HepG2 (cell line): ENCODE results near the gene TLR9. TPM values are rescaled to one million over a fixed set of nuclear protein-coding genes. Genes with fewer than 3 reads are reported as not detected.
A peak's percentile ranks its signal among the peaks of the same experiment; 100 is the strongest.

Source experiments
- ATAC-seq: fragments of 200-7000 bp; cut with Tn5 transposase; 3 replicates; pipeline ENCODE4 v1.9.1; 2020; ENCODE audit warnings: mild to moderate bottlenecking, moderate library complexity
- BruUV-seq: library from RNA; stranded (reverse); fragments of 400-500 nt; replicated peaks from 2 replicates; lab custom pipeline; 2021; lab: Mats Ljungman, UMichigan
- CTCF ChIA-PET: fragments of 300-600 bp; formaldehyde crosslinking; extraction: SDS; loops from one replicate; lab custom pipeline; 2021; ENCODE audit warnings: low total read pairs, inconsistent platforms, low intra/inter-chr PET ratio; lab: Yijun Ruan, JAX
- POLR2A ChIA-PET: fragments of 350-600 bp; sonication (Branson Sonifier 250); formaldehyde crosslinking; loops from one replicate; lab custom pipeline; 2020; ENCODE audit warnings: antibody characterized with exemption, inconsistent platforms; lab: Yijun Ruan, JAX
- DNase-seq: peaks from one replicate; pipeline ENCODE4 v3.0.0-alpha.2; 2015; ENCODE audit warnings: low spot score
- FAIRE-seq: peaks from 3 replicates; lab custom pipeline; 2011; peaks lifted over from hg19 to GRCh38; lab: Jason Lieb, UNC
- H2AFZ ChIP-seq: one replicate; pipeline ENCODE4 v1.6.1; 2011; ENCODE audit warnings: low read length, inconsistent platforms
- H3K27ac ChIP-seq: fragments of 300-600 bp; 3 replicates; pipeline ENCODE4 v1.8.0; 2011; ENCODE audit warnings: mixed run types, mild to moderate bottlenecking, mixed read lengths, low read length, inconsistent platforms; ENCODE audit not compliant: insufficient read depth; ENCODE audit errors: extremely low read length
- H3K27me3 ChIP-seq, 2 experiments: fragments of 200-600 bp in 1 of 2; 2 replicates in 1 of 2; 3 replicates in 1 of 2; pipeline versions ENCODE4 v1.6.0 to v1.8.0; 2011; ENCODE audit warnings: low read length in 2 of 2, mild to moderate bottlenecking in 2 of 2, moderate library complexity in 2 of 2, inconsistent platforms in 1 of 2; ENCODE audit not compliant: insufficient read depth in 2 of 2, control insufficient read depth in 1 of 2
- H3K36me3 ChIP-seq, 2 experiments: fragments of 200-600 bp in 1 of 2; replicated peaks in 1 of 2; 2 replicates in 1 of 2; 3 replicates in 1 of 2; pipeline versions ENCODE4 v1.5.1 to v1.8.0; 2011; ENCODE audit warnings: low read length in 2 of 2, inconsistent platforms in 1 of 2; ENCODE audit not compliant: insufficient read depth in 2 of 2, control insufficient read depth in 1 of 2
- H3K4me1 ChIP-seq: 2 replicates; pipeline ENCODE4 v1.5.1; 2012; ENCODE audit warnings: low read length, inconsistent platforms; ENCODE audit not compliant: insufficient read depth
- H3K4me2 ChIP-seq: 2 replicates; pipeline ENCODE4 v1.6.0; 2011; ENCODE audit warnings: low read depth, low read length, inconsistent platforms
- H3K4me3 ChIP-seq, 3 experiments: fragments of 200-600 bp in 1 of 3; sonication (generic), shearing (Covaris generic) in 1 of 3; replicated peaks in 1 of 3; 2 replicates each; pipeline ENCODE4 v1.5.1; 2011 to 2016; ENCODE audit warnings: low read length in 3 of 3, inconsistent platforms in 2 of 3, low read depth in 2 of 3, mild to moderate bottlenecking in 2 of 3, control low read depth in 1 of 3, mixed read lengths in 1 of 3; ENCODE audit not compliant: insufficient read depth in 1 of 3
- H3K79me2 ChIP-seq: one replicate; pipeline ENCODE4 v1.6.1; 2011; ENCODE audit warnings: low read length, inconsistent platforms; ENCODE audit not compliant: insufficient read depth
- H3K9ac ChIP-seq: 2 replicates; pipeline ENCODE4 v1.6.0; 2011; ENCODE audit warnings: mild to moderate bottlenecking, low read depth, low read length, inconsistent platforms; ENCODE audit not compliant: insufficient read depth
- H3K9me3 ChIP-seq: 2 replicates; pipeline ENCODE4 v1.5.1; 2012; ENCODE audit warnings: mild to moderate bottlenecking, low read length
- H4K20me1 ChIP-seq: 2 replicates; pipeline ENCODE4 v1.6.0; 2011; ENCODE audit warnings: inconsistent platforms, mild to moderate bottlenecking, low read length, moderate library complexity; ENCODE audit not compliant: insufficient read depth
- RBFOX2 ChIP-seq: fragments of 200-400 bp; formaldehyde crosslinking; IDR thresholded peaks from 2 replicates; pipeline ENCODE4 v1.6.1; 2017; ENCODE audit warnings: low read depth, mild to moderate bottlenecking, low read length
- STAG1 ChIP-seq: sonication (generic); formaldehyde crosslinking; IDR thresholded peaks from 2 replicates; pipeline ENCODE4 v1.4.0; 2020; ENCODE audit warnings: missing genetic modification reagents
- TARDBP ChIP-seq: sonication (generic); formaldehyde crosslinking; IDR thresholded peaks from 2 replicates; pipeline ENCODE4 v1.8.0; 2022; ENCODE audit warnings: mild to moderate bottlenecking, missing genetic modification reagents
- ZBTB38 ChIP-seq: sonication (generic); formaldehyde crosslinking; IDR thresholded peaks from 2 replicates; pipeline ENCODE4 v1.5.1; 2020; ENCODE audit warnings: mild to moderate bottlenecking, missing genetic modification reagents
- WGBS: methylation state at CpG from one replicate; pipeline ENCODE4 v1.1.6; 2017; ENCODE audit warnings: low lambda C conversion rate; 5-methylcytosine and 5-hydroxymethylcytosine counted together
- in situ Hi-C: cut with HindIII; loops from 2 replicates; pipeline ENCODE4 v1.10.0; 2017; ENCODE audit warnings: low pct_unique_long_range_greater_than_20kb; ENCODE audit not compliant: extremely low pct_ligation_motif_present
- intact Hi-C: fragments of 100-400 bp; cut with micrococcal nuclease; formaldehyde crosslinking; loops from one replicate; pipeline ENCODE4 v1.10.0; 2022; ENCODE audit not compliant: unreplicated experiment
- polyA plus RNA-seq, 8 experiments: library from polyadenylated mRNA; depleted of rRNA in 3 of 8; stranded (reverse) in 7 of 8; unstranded in 1 of 8; fragments of >200 nt; fragmentation: Illumina TruSeq in 4 of 8; extraction: Trizol in 4 of 8; gene quantifications; 2 replicates each; pipeline versions ENCODE4 v1.2.1 to v1.2.3, GENCODE V29; 2011 to 2016; ENCODE audit warnings: low read depth in 4 of 8, missing spikeins in 1 of 8, mixed read lengths in 1 of 8; ENCODE audit not compliant: insufficient read depth in 1 of 8
- total RNA-seq, 5 experiments: library from RNA; depleted of rRNA; stranded (reverse); fragments of >200 nt; fragmentation: Illumina TruSeq; extraction: Trizol; gene quantifications; 2 replicates each; pipeline ENCODE4 v1.2.3, GENCODE V29; 2016; ENCODE audit warnings: low read depth in 1 of 5
- TF ChIP-seq, protein P1 (sequence below): sonication (generic); formaldehyde crosslinking; IDR thresholded peaks from 2 replicates; pipeline ENCODE4 v1.5.0; 2020; ENCODE audit warnings: mild to moderate bottlenecking, missing genetic modification reagents, moderate library complexity

The TLR9 gene
- total and polyA plus RNA-seq, 2 of the 13 experiments (the other 11 are each of a cell fraction or from before 2014, with no cell fraction given): not detected

DNA sequence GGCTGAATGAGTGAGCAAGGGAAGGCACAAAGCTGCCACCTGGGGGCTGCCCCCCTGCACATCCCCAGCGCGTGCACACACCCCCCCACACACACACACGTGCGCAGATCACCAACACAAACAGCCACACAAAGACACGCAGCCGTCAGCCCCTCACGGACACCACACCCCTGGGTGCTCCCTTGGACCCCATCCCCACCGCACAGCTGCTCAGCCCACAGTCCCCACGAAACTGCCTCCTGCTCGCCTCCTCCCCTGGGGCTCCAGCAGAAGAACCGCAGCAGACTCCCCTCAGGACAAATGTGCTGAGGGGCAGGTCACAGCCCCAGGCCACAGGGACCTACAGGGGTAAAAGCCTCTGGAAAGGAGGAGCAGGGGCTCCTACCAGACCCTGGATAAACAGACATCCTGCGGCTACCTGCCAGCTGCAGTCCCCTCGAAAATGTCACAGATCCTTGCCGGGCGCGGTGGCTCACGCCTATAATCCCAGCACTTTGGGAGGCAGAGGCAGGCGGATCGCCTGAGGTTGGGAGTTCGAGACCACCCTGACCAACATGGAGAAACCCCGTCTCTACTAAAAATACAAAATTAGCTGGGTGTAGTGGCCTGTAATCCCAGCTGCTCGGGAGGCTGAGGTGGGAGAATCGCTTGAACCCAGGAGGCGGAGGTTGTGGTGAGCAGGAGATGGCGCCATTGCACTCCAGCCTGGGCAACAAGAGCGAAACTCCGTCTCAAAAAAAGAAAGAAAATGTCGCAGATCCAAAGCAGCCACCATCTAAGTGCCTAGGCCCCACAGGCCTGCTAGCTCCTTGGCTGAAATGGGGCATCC lies 7.0 kb upstream of the TLR9 start:
- no peak for ATAC-seq

More for the DNA sequence above, 7.0 kb upstream of the TLR9 start:
- Histone ChIP-seq H4K20me1 (peaks cover 25% of the 10 kb centered on the region), H3K9ac (no peak overlapping the region), H2AFZ (no peak overlapping the region), H3K4me3 (no peak overlapping the region), H3K4me2 (no peak overlapping the region), H3K27ac (no peak overlapping the region), H3K79me2 (peaks cover 19% of the 10 kb centered on the region), H3K4me1 (peaks cover 22% of the 10 kb centered on the region), H3K27me3 (no peaks in the 10 kb centered on the region), H3K36me3 (peaks cover 21 to 49% of the 10 kb centered on the region in 2 experiments), H3K9me3 (no peaks in the 10 kb centered on the region)
- no peak for FAIRE-seq
- 97% methylated on average over 7 of the region's 28 CpGs for WGBS
- no peak for DNase-seq
- ChIA-PET POLR2A (interaction anchor here (2.2 kb wide), 1 partner anchor 57 kb away, joined by 7 read pairs; no protein-coding TSS in a partner anchor), CTCF (interaction anchor here (1.1 kb wide), 1 partner anchor 33 kb away, joined by 3 read pairs; no protein-coding TSS in a partner anchor)
- intact Hi-C loops (no loop called here), in situ Hi-C loops (no loop called here)
- BruUV-seq: no TSS peak
- peak; percentile 84 for TF ChIP-seq ZBTB38 (CRISPR knock-in tag)
- TF ChIP-seq, protein P1, sequence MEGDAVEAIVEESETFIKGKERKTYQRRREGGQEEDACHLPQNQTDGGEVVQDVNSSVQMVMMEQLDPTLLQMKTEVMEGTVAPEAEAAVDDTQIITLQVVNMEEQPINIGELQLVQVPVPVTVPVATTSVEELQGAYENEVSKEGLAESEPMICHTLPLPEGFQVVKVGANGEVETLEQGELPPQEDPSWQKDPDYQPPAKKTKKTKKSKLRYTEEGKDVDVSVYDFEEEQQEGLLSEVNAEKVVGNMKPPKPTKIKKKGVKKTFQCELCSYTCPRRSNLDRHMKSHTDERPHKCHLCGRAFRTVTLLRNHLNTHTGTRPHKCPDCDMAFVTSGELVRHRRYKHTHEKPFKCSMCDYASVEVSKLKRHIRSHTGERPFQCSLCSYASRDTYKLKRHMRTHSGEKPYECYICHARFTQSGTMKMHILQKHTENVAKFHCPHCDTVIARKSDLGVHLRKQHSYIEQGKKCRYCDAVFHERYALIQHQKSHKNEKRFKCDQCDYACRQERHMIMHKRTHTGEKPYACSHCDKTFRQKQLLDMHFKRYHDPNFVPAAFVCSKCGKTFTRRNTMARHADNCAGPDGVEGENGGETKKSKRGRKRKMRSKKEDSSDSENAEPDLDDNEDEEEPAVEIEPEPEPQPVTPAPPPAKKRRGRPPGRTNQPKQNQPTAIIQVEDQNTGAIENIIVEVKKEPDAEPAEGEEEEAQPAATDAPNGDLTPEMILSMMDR (CRISPR knock-in tag): peak; percentile 44; the same call in 1 of the 2 replicates
- TF ChIP-seq STAG1 (CRISPR knock-in tag): peak; percentile 41; the same call in 1 of the 2 replicates
- TF ChIP-seq TARDBP (CRISPR knock-in tag): no peak
- peak; percentile 0; the same call in 1 of the 2 replicates for TF ChIP-seq RBFOX2
